DMS53 (cell line): ENCODE results near the gene EFNA1.
"Not testable (repeated sequence)": the region's sequence is repeated elsewhere in the genome, so short reads cannot be mapped to it uniquely, and the experiment has no call there.

Experiments used
- DNase-seq: peaks from one replicate; lab custom pipeline; 2025; lab: John Stamatoyannopoulos, UW

EFNA1 gene

DNA sequence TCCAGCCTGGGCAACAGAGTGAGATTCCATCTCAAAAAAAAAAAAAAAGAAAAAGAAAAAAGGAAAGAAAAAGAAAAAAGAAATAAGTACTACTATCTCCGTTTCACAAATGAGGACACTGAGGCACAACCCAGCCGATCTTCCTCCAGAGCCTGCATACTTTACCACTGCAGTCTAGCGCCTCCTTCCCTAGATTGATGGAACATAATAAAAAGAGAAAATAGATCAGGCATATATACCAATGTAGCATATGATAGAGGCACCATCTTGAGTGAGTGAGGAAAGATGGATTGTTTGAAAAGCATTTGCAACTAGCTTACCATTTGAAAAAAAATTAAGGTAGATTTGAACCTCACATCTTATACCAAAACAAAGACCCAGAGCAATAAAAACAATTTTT lies 17.8 kb downstream of the EFNA1 start:
- DNase-seq = no peak

DNA sequence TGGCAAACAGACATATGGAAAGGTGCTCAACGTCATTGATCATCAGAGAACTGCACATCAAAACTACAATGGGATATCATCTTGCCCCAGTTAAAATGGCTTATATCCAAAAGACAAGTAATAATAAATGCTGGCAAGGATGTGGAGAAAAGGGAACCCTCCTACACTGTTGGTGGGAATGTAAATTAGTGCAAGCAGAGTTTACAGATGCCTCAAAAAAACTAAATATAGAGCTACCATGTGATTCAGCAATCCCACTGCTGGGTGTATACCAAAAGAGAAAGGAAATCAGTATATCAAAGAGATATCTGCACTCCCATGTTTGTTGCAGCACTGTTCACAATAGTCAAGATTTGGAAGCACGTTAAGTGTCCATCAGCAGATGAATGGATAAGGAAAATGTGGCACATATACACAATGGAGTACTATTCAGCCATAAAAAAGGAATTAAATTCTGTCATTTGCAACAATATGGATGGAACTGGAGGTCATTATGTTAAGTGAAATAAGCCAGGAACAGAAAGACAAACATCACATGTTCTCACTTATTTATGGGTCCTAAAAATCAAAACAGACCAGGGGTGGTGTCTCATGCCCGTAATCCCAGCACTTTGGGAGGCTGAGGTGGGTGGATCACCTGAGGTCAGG lies 28.4 kb downstream of the EFNA1 start:
- DNase-seq = not testable (repeated sequence)

GRCh38 chr1:155158991-155159390 lies 31.3 kb downstream of the EFNA1 start:
- no peak for DNase-seq

- no peak for DNase-seq
These were observed 32.5 kb downstream of the EFNA1 start for GRCh38 chr1:155160128-155160527.

- not testable (repeated sequence) for DNase-seq
These were observed 35.0 kb downstream of the EFNA1 start for GRCh38 chr1:155162631-155163030.

DNA sequence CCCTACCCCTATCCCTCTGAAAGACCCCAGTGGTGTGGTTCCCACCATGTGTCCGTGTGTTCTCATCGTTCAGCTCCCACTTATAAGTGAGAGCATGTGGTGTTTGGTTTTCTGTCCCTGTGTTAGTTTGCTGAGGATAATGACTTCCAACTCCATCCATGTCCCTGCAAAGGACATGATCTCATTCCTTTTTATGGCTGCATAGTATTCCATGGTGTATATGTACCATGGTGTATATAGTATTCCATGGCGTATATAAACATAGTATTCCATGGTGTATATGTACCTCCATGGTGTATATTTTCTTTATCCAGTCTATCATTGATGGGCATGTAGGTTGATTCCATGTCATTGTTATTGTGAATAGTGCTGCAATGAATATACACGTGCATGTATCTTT lies 36.1 kb downstream of the EFNA1 start:
- DNase-seq = not testable (repeated sequence)

DNA sequence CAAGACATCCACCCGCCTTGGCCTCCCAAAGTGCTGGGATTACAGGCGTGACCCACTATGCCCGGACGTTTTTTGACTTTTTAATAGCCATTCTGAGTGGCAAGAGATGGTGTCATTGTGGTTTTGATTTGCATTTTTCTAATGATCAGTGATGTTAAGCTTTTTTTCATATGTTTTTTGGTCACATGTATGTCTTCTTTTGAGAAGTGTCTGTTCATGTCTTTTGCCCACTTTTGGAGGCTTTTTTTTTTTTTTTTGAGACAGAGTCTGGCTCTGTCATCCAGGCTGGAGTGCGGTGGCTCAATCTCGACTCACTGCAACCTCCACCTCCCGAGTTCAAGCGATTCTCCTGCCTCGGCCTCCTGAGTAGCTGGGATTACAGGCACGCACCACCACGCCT lies 36.9 kb downstream of the EFNA1 start:
- DNase-seq = not testable (repeated sequence)

- no peak for DNase-seq
These were observed 38.4 kb downstream of the EFNA1 start for GRCh38 chr1:155166051-155166470.

DNA sequence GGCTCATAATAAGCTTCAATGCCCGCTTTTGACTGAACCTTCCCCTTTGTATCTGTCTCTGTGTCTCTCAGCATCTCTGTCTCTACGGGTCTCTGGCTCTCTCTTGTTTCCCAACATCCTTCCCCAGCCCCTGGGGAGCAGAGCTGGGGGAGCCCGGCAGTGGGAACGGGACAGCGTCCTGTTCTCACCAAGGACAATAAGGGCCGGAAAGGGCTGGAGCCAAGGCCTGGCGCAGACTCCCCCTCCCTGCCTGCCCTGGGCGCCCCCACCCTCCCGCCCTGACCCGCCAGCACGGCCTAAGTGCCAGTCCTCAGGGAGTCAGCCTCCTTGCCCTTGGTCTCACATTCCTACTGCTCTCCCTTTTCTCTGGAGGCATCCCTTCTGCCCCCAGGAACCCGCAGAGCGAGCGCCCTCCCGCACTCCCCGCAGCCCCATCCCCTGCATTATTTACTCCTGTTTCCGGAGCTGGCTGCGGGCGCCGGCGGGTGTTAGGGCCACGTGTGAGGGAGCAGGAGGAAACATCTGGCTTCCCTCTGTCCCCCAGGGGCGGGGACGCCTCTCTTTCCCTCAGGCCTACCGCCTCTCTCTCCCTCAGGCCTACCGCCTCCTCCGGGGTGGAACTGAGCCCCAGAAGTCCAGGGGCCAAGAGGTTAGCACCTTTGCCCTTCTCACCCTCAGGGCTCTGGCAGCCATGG lies 38.9 kb downstream of the EFNA1 start:
- DNase-seq = no peak

- peak; percentile 93 for DNase-seq
These were observed 39.8 kb downstream of the EFNA1 start for GRCh38 chr1:155167166-155168104.

DNA sequence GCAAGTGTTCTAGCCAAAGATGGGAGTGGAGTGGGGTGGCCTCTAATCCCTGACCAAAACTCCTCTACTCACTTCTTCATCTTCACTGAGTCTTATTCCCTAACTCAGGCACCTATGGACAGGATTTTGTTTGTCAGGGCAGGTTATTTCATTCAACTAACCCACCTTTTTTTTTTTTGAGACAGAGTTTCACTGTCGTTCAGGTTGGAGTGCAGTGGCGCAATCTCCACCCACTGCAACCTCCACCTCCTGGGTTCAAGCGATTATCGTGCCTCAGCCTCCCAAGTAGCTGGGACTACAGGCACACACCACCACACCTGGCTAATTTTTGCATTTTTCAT lies 40.4 kb downstream of the EFNA1 start:
- not testable (repeated sequence) for DNase-seq

DNA sequence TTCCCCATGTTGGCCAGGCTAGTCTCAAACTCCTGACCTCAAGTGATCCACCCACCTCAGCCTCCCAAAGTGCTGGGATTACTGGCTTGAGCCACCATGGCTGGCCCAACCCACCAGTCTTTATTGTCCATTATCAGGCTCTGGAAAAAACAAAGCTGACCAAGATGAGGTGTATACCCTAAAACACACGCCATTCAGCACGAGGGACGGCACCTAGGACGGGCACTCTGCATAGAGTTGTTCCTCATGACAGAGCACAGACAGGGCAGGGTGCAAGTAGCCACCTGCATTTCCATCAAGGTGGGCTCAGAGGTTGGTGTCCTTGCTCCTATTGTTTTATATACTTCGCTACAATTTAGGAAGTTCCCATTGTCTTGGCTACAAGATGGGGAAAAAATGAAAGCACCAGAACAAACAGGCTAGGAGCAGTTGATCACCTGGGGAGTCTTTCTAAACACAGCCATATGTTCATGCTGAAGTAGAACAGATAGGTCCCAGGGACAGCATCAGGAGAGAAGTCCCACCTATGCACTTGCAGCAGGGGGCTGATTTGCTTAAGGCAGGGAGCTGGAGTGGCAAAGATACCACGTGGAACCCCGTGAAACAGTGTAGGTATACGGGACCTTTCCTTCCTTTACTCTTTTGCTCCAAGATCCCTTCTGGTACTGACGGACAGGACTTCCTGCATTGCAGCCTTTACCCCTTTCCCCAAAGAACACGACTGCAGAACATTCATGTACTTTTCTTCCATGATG lies 41.0 kb downstream of the EFNA1 start:
- no peak for DNase-seq

DNA sequence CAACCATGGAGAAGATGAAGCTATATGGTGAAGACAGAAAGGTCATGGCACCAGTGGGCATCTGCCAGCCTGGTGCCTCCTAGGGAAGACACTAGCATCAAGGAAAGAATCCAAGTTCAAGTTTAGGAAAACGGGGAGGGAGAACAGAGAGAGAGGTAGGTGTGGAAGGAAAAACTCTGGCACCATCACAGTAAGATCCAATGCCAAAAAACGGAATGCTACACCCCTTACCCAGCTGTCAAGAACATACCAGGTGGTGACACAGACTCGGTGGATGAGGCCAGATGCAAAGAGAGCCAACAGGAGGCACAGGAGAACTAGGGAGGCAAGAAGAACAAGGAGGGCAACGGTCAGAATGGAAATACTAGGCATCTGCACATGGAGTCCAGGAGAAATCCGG lies 41.9 kb downstream of the EFNA1 start:
- DNase-seq = no peak

DNA sequence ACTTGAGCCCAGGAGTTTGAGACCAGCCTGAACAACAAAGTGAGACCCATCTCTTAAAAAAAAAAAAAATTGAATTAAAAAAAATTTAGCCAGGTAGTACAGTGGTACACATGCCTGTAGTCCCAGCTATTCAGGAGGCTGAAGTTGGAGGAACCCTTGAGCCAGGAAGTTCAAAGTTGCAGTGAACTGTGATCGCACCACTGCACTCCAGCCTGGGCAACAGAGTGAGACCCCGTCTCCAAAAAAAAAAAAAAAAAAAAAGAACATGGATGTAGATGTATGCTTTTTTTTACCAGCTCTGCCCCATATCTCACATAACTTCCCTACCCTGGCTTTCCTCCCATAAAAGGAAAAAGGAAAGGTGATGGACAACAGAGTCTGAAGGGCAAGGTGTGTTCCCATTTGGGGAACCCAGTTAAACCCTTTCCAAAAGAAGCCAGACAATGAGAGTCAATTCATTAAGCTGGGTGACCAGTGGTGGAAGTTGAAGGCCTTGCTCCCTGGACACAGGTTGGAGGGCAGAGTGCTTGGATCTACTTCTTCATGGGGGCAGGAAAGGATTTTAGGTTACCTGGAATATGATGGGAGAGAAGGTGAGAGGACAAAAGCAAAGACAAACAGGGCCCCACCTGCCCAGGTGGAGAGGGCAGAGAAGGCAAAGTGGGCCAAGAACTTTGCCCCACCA lies 42.6 kb downstream of the EFNA1 start:
- no peak for DNase-seq

GRCh38 chr1:155170806-155171205 lies 43.1 kb downstream of the EFNA1 start:
- no peak for DNase-seq

DNA sequence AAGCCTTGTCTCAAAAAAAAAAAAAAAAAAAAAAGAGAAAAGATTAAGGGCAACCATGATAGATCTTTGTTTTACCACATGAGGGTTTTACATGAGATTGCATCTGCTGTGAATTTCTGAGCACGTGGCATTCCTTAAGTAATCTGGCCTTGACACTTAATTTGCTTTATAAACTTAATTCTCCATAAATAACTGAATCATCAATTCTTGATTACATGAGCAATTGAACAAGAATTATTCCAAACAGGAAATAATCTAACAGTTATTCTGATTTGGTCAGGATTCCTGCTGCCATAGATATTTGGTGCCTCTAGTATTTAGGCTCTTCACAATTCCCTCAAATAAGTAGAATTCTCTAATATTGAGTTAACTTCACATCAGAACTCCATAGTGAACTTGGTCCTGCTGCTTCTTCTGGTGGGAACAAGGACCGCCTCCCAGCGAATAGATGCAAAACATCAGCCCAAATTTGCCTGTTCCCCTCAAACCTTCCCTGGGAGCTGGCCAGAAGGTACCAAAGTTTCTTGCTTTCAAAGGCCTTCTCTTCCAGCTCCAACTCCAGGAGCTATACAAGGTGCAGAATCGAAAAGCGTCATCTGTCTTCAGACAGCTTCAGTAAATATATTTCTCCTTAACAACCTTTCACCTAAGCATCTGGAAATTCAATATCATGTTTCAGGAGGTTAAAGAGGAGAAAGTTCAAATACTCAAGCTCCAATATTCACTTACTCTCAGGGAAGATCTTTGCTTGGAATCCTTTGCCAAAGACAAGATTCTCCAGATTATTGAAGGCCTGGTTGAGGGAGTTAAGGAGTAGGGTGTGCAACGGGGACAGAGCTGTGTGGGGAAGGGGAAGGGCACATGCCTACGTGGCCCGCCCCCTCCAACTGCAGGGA lies 44.4 kb downstream of the EFNA1 start:
- no peak for DNase-seq

DNA sequence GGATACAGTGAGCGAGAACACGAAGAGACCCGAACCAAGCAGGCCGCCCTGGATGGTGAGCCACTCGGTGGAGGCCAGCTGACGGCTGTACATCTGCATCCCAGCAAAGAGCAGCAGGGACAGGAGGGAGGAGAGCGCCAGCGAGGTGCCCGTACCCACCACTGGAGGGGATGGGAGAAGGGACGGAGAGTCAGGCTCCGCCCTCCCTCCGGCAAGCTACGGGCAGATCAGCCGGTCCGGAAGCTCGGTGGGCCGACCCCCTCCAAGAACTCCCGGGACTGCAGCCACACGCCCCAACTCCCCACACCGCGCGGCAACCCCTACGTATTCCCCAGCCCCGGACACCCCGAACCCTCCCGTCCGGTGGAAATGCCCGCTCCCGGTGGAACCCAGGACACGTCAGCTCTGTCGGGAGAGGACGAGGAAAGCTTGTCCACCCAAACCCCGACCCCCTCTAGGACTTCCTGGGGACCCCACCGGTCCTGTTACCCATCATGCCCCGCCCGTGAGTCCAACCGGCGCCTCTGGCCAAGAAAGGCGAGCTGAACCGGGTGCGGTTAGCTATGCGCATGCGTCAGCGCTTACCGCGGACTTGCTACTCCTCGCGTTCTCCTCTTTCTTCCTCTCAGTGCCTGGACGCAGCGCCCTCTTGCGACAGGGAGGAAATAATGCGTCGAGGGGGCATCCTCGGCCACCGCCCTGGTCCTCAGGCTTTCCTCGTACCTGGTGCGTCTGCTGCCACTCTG lies 45.2 kb downstream of the EFNA1 start, which contains the start of gene KRTCAP2:
Gene KRTCAP2, minus strand, starts transcription at position 573 of the 746 bp plus-strand sequence. Its CDS starts 80 bp downstream, at position 493.
- DNase-seq = peak; percentile 98

DNA sequence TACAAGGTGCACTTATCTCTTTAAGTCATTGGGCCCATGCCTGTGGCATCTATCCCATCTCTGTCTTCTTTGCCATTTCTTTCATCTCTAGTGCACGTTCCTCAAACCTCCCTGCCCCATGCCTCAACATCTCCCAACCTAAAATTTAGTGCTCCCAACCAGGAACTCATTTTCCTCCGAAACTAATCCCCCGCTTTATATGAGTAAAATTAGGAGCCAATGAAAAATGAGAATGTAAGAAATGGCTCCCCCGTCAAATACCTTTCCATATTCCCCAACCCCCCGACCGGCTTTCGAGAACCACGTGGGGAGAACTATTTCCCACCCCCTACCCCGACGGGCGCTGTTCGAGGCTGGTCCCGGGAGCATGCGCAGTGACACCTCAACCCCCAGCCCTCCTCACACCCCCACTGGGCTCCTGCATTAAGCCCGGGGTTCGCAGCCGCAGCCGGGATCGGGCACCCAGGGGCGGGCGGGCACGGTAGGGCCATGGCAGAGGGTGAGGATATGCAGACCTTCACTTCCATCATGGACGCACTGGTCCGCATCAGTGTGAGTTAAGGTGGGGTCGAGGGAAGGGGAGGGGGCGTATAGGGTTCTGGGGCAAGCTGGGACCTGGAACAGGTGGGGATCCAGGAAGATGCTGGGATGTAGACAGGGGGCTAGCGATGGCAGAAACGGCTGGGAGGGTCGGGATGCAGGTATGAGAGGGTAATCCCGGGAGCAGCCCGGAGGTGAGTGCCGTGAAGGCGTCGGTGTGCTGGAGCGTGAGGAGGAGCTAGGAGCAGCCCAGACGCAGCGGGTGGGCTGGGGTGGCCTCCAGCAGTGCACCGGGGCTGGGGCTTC lies 46.0 kb downstream of the EFNA1 start, which contains the start of gene TRIM46:
Gene TRIM46, plus strand, starts transcription at position 372 of the 846 bp plus-strand sequence. Its CDS starts 118 bp downstream, at position 490.
- peak; percentile 89 for DNase-seq
